K562 (cell line): ENCODE measurements around the gene GPR32. TPM values are rescaled to one million over a fixed set of nuclear protein-coding genes. Genes with fewer than 3 reads are reported as not detected.

ENCODE experiments used
- CHD7 ChIP-seq: fragments of 200-600 bp; sonication (generic); IDR thresholded peaks from one replicate; pipeline ENCODE4 v1.6.1; 2012; ENCODE audit warnings: mild to moderate bottlenecking, low read depth, low read length, inconsistent platforms
- ELF2 ChIP-seq: fragments of 250-450 bp; sonication (Bioruptor Pico); IDR thresholded peaks from 2 replicates; pipeline ENCODE4 v1.5.0; 2021; ENCODE audit warnings: mild to moderate bottlenecking
- ESRRA ChIP-seq: fragments of 450-650 bp; IDR thresholded peaks from 2 replicates; pipeline ENCODE4 v1.6.1; 2014; ENCODE audit warnings: low read depth, mild to moderate bottlenecking, moderate library complexity, borderline replicate concordance
- JUND ChIP-seq, 2 experiments: IDR thresholded peaks; 2 replicates in 1 of 2; 3 replicates in 1 of 2; pipeline ENCODE4 v1.6.1; 2011; ENCODE audit warnings: borderline replicate concordance in 2 of 2, low read depth in 2 of 2, low read length in 2 of 2, improper control_type of control experiment in 1 of 2, missing biosample characterization in 1 of 2, missing genetic modification characterization in 1 of 2, missing genetic modification reagents in 1 of 2
- MAZ ChIP-seq, 2 experiments: fragments of 450-650 bp in 1 of 2; sonication (generic) in 1 of 2; formaldehyde crosslinking; IDR thresholded peaks in 1 of 2; conservative IDR thresholded peaks in 1 of 2; 2 replicates each; pipeline versions ENCODE4 v1.4.0 to v1.5.0; 2020; ENCODE audit warnings: mild to moderate bottlenecking in 1 of 2, missing genetic modification reagents in 1 of 2
- PHF8 ChIP-seq: fragments of 200-600 bp; sonication (generic); IDR thresholded peaks from 2 replicates; pipeline ENCODE4 v1.6.1; 2012; ENCODE audit warnings: mixed run types, mild to moderate bottlenecking, inconsistent platforms, low read length, moderate library complexity, borderline replicate concordance
- RBM25 ChIP-seq: fragments of 200-400 bp; formaldehyde crosslinking; IDR thresholded peaks from 2 replicates; pipeline ENCODE4 v1.6.1; 2018; ENCODE audit warnings: low read length, low read depth, moderate library complexity; ENCODE audit not compliant: severe bottlenecking
- STAT5A ChIP-seq: IDR thresholded peaks from 2 replicates; pipeline ENCODE4 v1.6.1; 2012; ENCODE audit warnings: low read length, inconsistent platforms, borderline replicate concordance
- ZBTB5 ChIP-seq: fragments of 450-650 bp; IDR thresholded peaks from 2 replicates; pipeline ENCODE4 v1.6.1; 2017; ENCODE audit warnings: antibody characterized with exemption
- ZNF174 ChIP-seq: fragments of 250-450 bp; sonication (Bioruptor Pico); IDR thresholded peaks from 2 replicates; pipeline ENCODE4 v1.4.0; 2020; ENCODE audit warnings: mild to moderate bottlenecking
- ZNF57 ChIP-seq: fragments of 450-650 bp; formaldehyde crosslinking; IDR thresholded peaks from 2 replicates; pipeline ENCODE4 v1.4.0; 2020; ENCODE audit warnings: mild to moderate bottlenecking, moderate library complexity
- polyA plus RNA-seq, 8 experiments: library from polyadenylated mRNA; depleted of rRNA in 4 of 8; stranded (reverse) in 5 of 8; unstranded in 3 of 8; fragments of >200 nt; fragmentation: Nextera tagmentation in 2 of 8; fragmentation: Illumina TruSeq in 1 of 8; extraction: Ambion mirVana in 2 of 8; extraction: Trizol in 1 of 8; gene quantifications; 2 replicates each; pipeline versions ENCODE4 v1.2.1 to v1.2.3, GENCODE V29; 2011 to 2014; ENCODE audit warnings: inconsistent platforms in 1 of 8, missing spikeins in 1 of 8
- total RNA-seq, 7 experiments: library from RNA; depleted of rRNA in 6 of 7; stranded (reverse); fragments of >200 nt in 6 of 7; fragmentation: Illumina TruSeq in 2 of 7; extraction: Trizol in 2 of 7; gene quantifications; 2 replicates each; pipeline versions ENCODE4 v1.2.1 to v1.2.3, GENCODE V29; 2011 to 2021; ENCODE audit warnings: low replicate concordance in 1 of 7

Gene GPR32
- total and polyA plus RNA-seq, 9 of the 15 experiments (the other 6 are each of a cell fraction or from before 2014, with no cell fraction given): not detected

GRCh38 chr19:50820549-50821247, 50.4 kb downstream of the GPR32 start (continued):
- no peak for TF ChIP-seq CHD7
- no peak for TF ChIP-seq ZNF57 (CRISPR knock-in tag)
- no peak for TF ChIP-seq ZNF174 (CRISPR knock-in tag)
- no peak for TF ChIP-seq RBM25
- TF ChIP-seq STAT5A: no peak
- no peak for TF ChIP-seq JUND (IDR thresholded peaks at IDR 0.05; ENCODE audit: borderline replicate concordance, low read depth, low read length)
- no peak for TF ChIP-seq JUND (tag; IDR thresholded peaks at IDR 0.05; ENCODE audit: borderline replicate concordance, low read depth, low read length)
- TF ChIP-seq ZBTB5: 0 out of 2 replicates have a peak, but pooled peaks have one; percentile 47
- peak; percentile 62 to 93 for TF ChIP-seq MAZ (CRISPR knock-in tag; conservative IDR thresholded peaks at IDR 0.05 in 1 of 2, IDR thresholded peaks at IDR 0.05 in 1 of 2)
- TF ChIP-seq ESRRA: peak; percentile 50; the same call in 1 of the 2 replicates
- TF ChIP-seq PHF8: peak; percentile 26; the same call in 1 of the 2 replicates
- TF ChIP-seq ELF2: no peak
